GM18508 (cell line): ENCODE data around the gene MIA3.

Experiments
- ATAC-seq: cut with Tn5 transposase; IDR thresholded peaks from one replicate; pipeline ENCODE4 v1.9.1; 2021; ENCODE audit warnings: moderate number of reproducible peaks; ENCODE audit not compliant: insufficient read depth, unreplicated experiment

MIA3 gene

GRCh38 chr1:222617367-222617951 is 438 bp upstream of the MIA3 start:
- peak; percentile 70 for ATAC-seq

DNA sequence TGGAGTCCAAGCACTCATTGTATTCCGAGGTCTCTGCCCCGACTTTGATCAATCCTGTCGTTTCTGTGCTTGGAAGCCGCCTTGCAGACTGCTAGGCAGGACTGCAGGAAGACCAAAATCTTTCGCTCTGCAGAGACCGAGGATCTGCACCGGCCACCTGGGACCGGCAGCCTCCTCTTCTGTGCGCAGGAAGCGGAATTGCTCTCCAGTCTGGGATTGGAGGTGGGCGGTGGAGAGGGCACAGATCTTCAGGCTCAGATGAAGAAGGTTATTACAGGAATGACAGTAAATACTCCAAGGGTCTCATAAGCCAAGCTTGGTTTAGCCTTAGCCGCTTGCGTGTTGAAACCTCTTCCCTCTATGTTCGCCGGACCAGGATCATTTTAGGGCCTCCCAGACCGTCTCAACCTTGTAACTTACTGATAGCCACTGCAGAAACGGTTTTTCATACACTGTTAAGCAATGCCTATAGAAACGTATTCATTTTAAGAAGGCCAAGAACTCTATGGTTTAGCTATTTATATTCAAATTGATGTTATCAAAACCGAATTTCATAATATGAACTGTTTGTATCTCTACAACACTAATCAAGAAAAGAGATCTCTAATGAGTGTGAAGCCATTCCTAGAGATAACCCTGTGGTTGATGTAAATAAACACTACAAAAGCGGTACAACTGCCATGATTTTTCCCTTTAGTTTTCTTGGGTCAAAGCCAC is 1.1 kb downstream of the MIA3 start:
- no peak for ATAC-seq

DNA sequence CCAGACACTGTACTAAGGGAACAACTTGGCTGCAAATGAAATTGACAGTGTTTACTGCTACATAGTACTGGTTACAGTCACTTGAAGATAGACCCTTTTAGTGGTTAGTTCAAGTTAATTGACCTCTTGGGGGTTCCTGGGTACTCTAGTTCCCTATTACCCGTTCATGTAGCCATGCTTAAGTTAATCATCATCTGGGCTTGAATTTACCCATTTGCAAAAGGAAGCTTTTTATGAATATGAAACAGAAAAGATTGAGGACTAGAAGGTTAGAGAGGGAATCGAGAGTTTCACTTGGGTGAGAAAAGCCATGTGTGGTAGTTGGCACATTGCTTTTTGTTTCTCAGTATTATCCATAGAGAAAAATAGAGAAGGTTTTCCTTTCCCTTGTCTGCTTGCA is 2.7 kb downstream of the MIA3 start:
- peak; percentile 40 for ATAC-seq

GRCh38 chr1:222622765-222623164 is 4.9 kb downstream of the MIA3 start:
- no peak for ATAC-seq

DNA sequence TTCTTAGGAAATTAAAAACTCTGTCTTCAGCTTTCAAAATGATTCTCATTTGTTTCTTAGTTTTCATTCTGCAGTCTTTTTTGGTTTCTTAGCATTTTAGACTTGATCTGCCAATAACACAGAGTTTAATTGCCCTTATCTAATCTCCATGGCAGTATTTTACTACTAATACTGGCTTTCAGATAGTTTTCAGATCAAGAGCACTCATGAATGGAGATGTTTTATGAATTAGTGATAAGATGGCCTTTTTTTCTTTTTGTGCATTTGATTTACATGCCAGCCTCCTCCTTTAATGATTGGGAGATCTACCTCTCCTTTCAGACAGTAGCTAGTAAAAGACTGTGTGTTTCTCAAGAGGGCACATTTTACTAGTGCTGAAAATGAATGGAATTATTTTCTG is 5.6 kb downstream of the MIA3 start:
- no peak for ATAC-seq

DNA sequence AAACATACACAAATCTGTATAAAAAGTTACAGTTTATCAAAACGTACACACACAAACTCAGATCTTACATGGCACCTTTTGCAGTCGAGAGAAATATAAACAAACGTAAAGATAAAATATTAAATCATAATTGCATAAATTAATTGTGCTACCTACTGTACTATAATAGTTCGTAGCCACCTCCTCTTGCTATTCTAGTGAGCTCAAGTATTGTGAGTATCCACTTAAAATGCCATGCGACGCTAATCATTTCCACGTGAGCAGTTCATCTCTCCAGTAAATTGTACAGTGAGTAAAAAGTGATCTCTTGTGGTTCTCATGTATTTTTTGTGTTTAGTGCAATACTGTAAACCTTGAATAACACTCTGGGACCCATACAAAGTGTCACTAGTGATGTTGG is 6.3 kb downstream of the MIA3 start:
- ATAC-seq: no peak

- ATAC-seq: no peak
Observed at GRCh38 chr1:222627232-222627631, 9.3 kb downstream of the MIA3 start.

- ATAC-seq: no peak
Observed at GRCh38 chr1:222629921-222630535, 12.1 kb downstream of the MIA3 start.

GRCh38 chr1:222631611-222632208 is 13.8 kb downstream of the MIA3 start:
- ATAC-seq: no peak

- no peak for ATAC-seq
Observed at GRCh38 chr1:222632749-222633148, 14.9 kb downstream of the MIA3 start.

- ATAC-seq: peak; percentile 76
Observed at GRCh38 chr1:222634180-222635013, 16.5 kb downstream of the MIA3 start.

DNA sequence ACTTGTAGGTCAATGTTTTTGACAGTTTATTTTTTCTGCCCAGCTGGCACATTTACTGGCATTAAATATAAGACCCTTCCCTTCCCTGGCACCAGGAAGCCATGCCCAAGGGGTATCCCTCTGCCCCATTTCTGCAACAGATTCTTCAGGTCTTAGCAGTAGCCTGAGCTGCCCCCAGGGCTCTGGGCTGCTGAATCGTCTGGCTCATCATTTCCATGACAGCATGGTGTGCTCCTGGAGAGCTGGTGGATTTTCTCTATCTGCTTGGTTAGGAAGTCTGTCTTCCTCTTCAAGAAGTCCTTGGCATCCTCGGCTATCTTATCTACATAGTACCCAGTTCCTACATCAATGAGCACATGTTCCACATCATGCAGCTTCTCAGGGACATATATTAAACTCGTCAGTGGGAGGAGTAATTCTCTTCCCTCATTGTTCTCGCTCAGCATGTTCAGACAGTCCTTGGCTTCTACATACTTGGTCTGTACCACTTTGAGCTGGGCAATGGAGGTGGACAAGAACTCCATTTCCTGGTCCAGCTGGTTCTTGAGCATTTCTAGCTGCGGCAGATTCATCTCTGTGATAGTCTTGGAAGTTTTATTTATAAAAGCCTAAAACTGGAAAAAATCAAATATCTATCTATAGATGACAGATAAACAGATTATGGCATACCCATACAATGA is 23.5 kb downstream of the MIA3 start:
- no peak for ATAC-seq

- no peak for ATAC-seq
Observed at GRCh38 chr1:222642468-222642867, 24.6 kb downstream of the MIA3 start.

DNA sequence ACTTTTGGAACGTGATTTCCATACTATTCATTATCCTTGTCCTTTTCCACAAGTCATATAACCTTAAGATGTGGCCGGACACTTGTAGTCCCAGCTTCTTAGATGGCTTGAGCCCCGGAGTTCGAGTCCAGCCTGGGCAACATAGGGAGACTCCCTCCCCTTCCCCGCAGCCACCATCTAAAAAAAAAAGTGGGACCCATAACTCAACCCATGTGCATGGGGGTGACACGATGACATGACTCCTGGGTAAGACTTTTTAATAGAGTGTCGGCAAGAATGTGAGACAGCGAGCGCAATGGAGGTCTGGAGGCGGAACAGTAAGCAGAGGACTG is 25.7 kb downstream of the MIA3 start:
- ATAC-seq: no peak

DNA sequence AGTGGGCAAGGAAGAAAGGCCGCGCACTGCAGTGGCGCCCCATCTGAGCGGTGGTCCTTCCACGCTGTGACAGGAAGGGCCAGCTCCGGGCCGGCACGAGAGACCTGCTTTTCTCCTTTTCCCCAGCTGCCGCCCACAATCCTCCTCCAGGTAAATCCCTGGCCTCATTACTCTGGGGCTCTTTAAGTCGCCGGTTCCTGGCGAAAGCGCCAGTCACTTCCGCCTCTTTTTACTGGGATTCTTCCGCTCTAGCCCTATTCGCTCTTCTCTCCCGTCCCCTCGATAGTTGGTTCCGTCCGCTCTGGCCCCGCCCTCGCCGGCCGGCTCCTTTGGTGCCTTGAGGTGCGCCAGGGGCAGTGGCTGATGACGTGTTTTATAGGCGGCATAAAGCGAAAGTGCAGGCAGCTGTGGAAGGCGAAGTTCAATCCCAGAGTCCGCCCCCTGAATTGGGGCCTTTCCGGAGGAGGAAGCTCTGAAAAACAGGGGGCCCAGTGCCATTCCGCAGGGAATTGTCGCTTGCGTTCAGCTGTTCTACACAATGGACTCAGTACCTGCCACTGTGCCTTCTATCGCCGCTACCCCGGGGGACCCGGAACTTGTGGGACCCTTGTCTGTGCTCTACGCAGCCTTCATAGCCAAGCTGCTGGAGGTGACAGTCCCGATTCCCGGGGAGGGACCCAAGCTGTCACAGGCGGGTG is 26.2 kb downstream of the MIA3 start:
- peak; percentile 91 for ATAC-seq

- no peak for ATAC-seq
Observed at GRCh38 chr1:222644636-222644980, 26.7 kb downstream of the MIA3 start.

DNA sequence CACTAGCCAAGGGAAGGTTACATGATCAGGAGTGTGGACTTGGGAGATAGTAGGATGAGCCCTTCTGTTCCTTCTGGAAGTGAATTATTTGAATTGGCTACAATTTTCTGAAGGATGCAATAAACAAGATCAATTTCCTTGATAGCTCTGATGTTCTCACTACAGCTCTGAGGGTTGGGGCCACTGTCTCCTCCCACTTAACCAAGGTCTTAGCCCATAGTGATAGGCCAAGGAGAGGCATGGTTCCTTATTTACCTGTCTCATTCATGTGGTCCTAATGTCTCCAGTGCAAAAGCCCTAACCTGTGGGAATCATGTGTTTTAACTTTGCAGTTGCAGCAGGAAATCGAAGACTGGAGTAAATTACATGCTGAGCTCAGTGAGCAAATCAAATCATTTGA is 34.8 kb downstream of the MIA3 start:
- no peak for ATAC-seq

GRCh38 chr1:222653178-222653827 is 35.4 kb downstream of the MIA3 start:
- ATAC-seq: peak; percentile 59

DNA sequence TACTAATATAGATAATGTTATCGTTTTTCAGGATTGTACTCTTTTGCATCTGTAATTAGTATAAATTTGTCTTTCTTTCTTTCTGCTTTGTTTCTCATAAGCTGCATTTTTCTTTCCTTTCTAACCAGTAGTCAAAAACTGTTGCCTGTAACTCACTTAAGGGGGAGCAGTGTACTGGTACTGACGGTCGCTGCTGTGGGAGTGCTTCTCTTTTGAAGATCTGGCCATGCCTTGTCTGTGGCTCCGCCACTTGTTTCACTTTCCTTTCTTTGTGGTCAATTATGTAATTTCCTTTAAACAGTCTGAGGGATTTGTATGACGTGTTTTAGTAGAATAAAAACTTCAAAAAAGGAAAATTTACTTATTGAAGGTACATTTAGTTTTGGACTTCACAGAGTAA is 37.0 kb downstream of the MIA3 start:
- peak; percentile 88 for ATAC-seq
